BE2C (cell line): ENCODE results near the gene MAGEA4.

ENCODE experiments used
- DNase-seq: peaks from one replicate; pipeline ENCODE4 v3.0.0-alpha.2; 2020
- H3K27me3 ChIP-seq: fragments of 250-450 bp; sonication (Bioruptor Pico); 2 replicates; pipeline ENCODE4 v1.5.1; 2020; ENCODE audit warnings: mild to moderate bottlenecking
- H3K36me3 ChIP-seq: fragments of 250-450 bp; sonication (Bioruptor Pico); 2 replicates; pipeline ENCODE4 v1.5.1; 2020; ENCODE audit warnings: mild to moderate bottlenecking
- H3K4me1 ChIP-seq: fragments of 250-450 bp; sonication (Bioruptor Pico); 2 replicates; pipeline ENCODE4 v1.5.1; 2020
- H3K4me3 ChIP-seq: 2 replicates; pipeline ENCODE4 v1.5.1; 2011; ENCODE audit warnings: low read depth, low read length
- H3K9me3 ChIP-seq: fragments of 250-450 bp; sonication (Bioruptor Pico); 2 replicates; pipeline ENCODE4 v1.5.1; 2020
- TF ChIP-seq, protein P1 (sequence below): IDR thresholded peaks from 2 replicates; pipeline ENCODE4 v1.5.1; 2012; ENCODE audit warnings: mild to moderate bottlenecking, low read depth, low read length

Gene MAGEA4

DNA sequence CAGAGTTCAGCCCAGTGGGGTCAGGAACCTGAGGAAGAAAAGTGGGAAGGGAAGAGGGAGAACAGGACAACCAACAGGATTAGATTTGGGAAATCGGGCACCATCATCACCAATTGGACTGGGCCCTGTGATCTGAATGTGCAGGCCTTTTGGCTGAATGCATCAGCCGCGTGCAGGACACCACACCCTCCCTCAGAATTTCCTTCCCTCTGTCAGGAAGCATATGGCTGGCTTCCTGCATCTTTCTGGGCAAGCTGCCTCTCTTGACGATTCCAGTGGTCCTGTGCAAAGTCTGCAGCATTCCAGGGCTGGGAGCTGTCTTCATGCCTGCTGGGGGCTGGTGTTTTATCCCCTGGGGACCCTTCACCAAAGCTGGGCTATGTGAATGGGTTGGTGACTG is 16.4 kb downstream of the MAGEA4 start:
- H3K36me3 ChIP-seq = no peaks in the 10 kb centered on the region
- H3K27me3 ChIP-seq = no peaks in the 10 kb centered on the region
- TF ChIP-seq, protein P1, sequence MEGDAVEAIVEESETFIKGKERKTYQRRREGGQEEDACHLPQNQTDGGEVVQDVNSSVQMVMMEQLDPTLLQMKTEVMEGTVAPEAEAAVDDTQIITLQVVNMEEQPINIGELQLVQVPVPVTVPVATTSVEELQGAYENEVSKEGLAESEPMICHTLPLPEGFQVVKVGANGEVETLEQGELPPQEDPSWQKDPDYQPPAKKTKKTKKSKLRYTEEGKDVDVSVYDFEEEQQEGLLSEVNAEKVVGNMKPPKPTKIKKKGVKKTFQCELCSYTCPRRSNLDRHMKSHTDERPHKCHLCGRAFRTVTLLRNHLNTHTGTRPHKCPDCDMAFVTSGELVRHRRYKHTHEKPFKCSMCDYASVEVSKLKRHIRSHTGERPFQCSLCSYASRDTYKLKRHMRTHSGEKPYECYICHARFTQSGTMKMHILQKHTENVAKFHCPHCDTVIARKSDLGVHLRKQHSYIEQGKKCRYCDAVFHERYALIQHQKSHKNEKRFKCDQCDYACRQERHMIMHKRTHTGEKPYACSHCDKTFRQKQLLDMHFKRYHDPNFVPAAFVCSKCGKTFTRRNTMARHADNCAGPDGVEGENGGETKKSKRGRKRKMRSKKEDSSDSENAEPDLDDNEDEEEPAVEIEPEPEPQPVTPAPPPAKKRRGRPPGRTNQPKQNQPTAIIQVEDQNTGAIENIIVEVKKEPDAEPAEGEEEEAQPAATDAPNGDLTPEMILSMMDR = no peak
- no peak for DNase-seq
- no peaks in the 10 kb centered on the region for H3K4me1 ChIP-seq
- no peak overlapping the region for H3K4me3 ChIP-seq
- H3K9me3 ChIP-seq = no peaks in the 10 kb centered on the region

DNA sequence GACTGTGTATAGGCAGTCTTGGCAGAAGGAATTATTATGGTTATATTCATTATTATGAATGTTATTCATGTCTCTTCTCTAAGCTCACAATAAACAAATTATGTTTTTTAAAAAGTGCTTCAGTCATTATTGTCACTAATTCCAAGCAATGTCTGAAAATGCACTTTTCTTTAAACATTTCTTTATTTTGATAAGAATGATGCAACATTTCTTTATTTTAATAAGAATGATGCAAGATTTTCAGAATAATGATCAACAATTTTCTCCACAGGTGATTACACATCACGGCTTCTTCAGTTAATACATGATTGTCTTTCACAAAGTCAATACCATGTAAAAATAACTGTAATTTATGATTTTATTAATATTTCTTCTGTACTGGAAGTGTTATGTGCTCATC is 22.7 kb downstream of the MAGEA4 start:
- TF ChIP-seq, protein P1 = no peak
- Histone ChIP-seq H3K4me1 (no peaks in the 10 kb centered on the region), H3K9me3 (no peaks in the 10 kb centered on the region), H3K27me3 (no peaks in the 10 kb centered on the region), H3K36me3 (no peaks in the 10 kb centered on the region), H3K4me3 (no peak overlapping the region)
- no peak for DNase-seq

DNA sequence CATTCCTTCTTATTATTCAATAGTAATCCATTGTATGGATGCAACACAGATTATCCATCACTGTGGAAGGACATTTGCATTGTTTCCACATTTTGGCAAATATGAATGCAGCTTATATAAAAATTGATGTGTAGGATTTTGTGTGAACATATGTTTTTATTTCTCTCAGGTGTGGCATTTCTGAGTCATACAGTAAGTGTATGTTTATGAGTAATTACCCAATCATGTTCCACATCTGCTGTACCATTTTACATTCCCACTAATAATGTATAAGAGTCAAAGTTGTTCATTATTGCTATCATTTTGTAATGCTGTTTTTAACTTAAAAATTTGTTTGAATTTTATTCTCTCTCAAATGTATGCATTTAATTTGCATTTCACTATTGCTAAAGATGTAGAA is 25.5 kb downstream of the MAGEA4 start:
- Histone ChIP-seq H3K4me3 (no peak overlapping the region), H3K27me3 (no peaks in the 10 kb centered on the region), H3K36me3 (no peaks in the 10 kb centered on the region), H3K9me3 (no peaks in the 10 kb centered on the region), H3K4me1 (no peaks in the 10 kb centered on the region)
- TF ChIP-seq, protein P1 = no peak
- no peak for DNase-seq

DNA sequence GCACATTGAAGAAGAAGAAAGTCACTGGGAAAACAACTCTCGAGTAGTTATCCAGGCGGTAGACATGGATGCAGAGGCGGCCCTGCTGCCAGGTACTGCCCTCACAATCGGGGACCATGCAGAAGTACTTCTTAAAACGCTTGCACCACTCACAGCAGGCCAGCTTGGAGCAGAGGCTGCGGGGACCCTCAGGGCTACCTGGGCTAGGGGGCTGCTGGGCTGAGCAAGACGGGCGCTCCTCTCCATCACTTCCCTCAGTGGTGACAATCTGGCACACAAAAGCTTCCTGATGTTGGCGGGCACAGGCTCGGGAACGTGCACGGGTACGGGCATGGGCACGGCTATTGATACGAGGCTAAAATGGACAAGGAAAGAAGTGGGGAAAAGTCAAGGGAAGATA is 42.0 kb downstream of the MAGEA4 start:
- no peaks in the 10 kb centered on the region for H3K9me3 ChIP-seq
- H3K27me3 ChIP-seq = no peaks in the 10 kb centered on the region
- H3K36me3 ChIP-seq = no peaks in the 10 kb centered on the region
- no peaks in the 10 kb centered on the region for H3K4me1 ChIP-seq
- DNase-seq = no peak
- TF ChIP-seq, protein P1 = no peak
- no peak overlapping the region for H3K4me3 ChIP-seq

DNA sequence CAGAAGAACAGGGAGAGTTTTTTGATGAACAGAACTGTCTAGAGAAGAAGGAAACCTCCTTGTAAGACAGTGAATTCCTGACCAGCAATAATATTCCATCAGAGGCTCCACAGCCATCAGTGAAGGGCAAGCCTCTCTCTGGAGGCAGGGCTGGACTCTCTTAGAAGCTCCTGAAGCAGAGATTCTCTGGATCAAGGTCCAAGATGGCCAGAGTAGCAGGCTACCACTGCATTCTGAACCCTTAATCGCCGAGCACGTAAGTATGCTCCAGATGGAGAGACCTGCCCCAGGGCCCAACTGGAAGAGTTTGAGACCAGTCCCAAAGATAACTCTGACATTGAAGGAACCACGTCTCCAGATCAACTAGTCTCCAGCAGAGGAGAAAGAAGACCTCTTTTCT is 45.4 kb downstream of the MAGEA4 start:
- no peaks in the 10 kb centered on the region for H3K9me3 ChIP-seq
- DNase-seq = no peak
- TF ChIP-seq, protein P1 = no peak
- H3K27me3 ChIP-seq = no peaks in the 10 kb centered on the region
- H3K4me3 ChIP-seq = no peak overlapping the region
- no peaks in the 10 kb centered on the region for H3K36me3 ChIP-seq
- no peaks in the 10 kb centered on the region for H3K4me1 ChIP-seq

DNA sequence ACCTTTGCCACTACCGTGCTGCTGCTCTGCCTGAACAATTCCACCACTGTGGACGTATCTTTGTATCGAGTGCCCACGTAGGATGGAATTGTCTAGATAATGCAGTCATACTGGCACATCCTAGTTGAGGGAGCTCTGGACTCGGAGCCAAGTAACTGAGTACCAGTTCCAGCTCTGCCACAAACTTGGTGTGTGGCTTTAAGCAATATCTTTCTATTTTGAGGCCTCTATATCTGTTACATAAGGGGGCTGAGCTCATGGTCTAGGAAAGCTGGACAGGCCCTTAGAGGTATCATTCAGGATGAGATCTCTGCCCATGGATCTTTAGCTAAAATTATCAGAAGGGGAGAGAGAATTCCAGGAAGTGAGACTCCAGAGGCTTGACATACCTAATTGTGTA is 49.3 kb downstream of the MAGEA4 start:
- H3K27me3 ChIP-seq = no peaks in the 10 kb centered on the region
- DNase-seq = no peak
- no peaks in the 10 kb centered on the region for H3K9me3 ChIP-seq
- H3K36me3 ChIP-seq = no peaks in the 10 kb centered on the region
- no peak overlapping the region for H3K4me3 ChIP-seq
- H3K4me1 ChIP-seq = no peaks in the 10 kb centered on the region
- TF ChIP-seq, protein P1 = no peak
